ENCODE results near the gene VSIG10L.

The VSIG10L gene

GRCh38 chr19:51337861-51338562 is 3.9 kb downstream of the VSIG10L start:
- DNase-seq: no peak

- no peak for DNase-seq
These were observed 4.6 kb downstream of the VSIG10L start for GRCh38 chr19:51337141-51337860.

GRCh38 chr19:51333836-51334460 is 8.0 kb downstream of the VSIG10L start:
- no peak for DNase-seq

- DNase-seq: no peak
These were observed 10.2 kb downstream of the VSIG10L start for GRCh38 chr19:51331716-51332115.

- no peak for DNase-seq
These were observed 10.7 kb downstream of the VSIG10L start for GRCh38 chr19:51331193-51331592.

GRCh38 chr19:51330366-51330765 is 11.6 kb downstream of the VSIG10L start:
- no peak for DNase-seq

GRCh38 chr19:51329411-51329810 is 12.5 kb downstream of the VSIG10L start:
- no peak for DNase-seq

GRCh38 chr19:51327066-51328001 is 14.6 kb downstream of the VSIG10L start:
- DNase-seq: no peak

- DNase-seq: no peak
These were observed 15.5 kb downstream of the VSIG10L start for GRCh38 chr19:51326216-51327065.

- no peak for DNase-seq
These were observed 16.6 kb downstream of the VSIG10L start for GRCh38 chr19:51325161-51325976.

GRCh38 chr19:51324167-51324481 is 17.8 kb downstream of the VSIG10L start:
- no peak for DNase-seq

GRCh38 chr19:51323481-51324166 is 18.3 kb downstream of the VSIG10L start:
- no peak for DNase-seq

- DNase-seq: no peak
These were observed 20.1 kb downstream of the VSIG10L start for GRCh38 chr19:51321799-51322198.

GRCh38 chr19:51320280-51320657 is 21.7 kb downstream of the VSIG10L start:
- no peak for DNase-seq

GRCh38 chr19:51319649-51320279 is 22.2 kb downstream of the VSIG10L start:
- no peak for DNase-seq

GRCh38 chr19:51318687-51319648 is 23.0 kb downstream of the VSIG10L start:
- no peak for DNase-seq

GRCh38 chr19:51317968-51318367 is 24.0 kb downstream of the VSIG10L start:
- no peak for DNase-seq

- DNase-seq: no peak
These were observed 24.6 kb downstream of the VSIG10L start for GRCh38 chr19:51317376-51317775.

- DNase-seq: no peak
These were observed 25.3 kb downstream of the VSIG10L start for GRCh38 chr19:51316688-51317087.
